ENCODE data around the gene DUSP22.

The DUSP22 gene

DNA sequence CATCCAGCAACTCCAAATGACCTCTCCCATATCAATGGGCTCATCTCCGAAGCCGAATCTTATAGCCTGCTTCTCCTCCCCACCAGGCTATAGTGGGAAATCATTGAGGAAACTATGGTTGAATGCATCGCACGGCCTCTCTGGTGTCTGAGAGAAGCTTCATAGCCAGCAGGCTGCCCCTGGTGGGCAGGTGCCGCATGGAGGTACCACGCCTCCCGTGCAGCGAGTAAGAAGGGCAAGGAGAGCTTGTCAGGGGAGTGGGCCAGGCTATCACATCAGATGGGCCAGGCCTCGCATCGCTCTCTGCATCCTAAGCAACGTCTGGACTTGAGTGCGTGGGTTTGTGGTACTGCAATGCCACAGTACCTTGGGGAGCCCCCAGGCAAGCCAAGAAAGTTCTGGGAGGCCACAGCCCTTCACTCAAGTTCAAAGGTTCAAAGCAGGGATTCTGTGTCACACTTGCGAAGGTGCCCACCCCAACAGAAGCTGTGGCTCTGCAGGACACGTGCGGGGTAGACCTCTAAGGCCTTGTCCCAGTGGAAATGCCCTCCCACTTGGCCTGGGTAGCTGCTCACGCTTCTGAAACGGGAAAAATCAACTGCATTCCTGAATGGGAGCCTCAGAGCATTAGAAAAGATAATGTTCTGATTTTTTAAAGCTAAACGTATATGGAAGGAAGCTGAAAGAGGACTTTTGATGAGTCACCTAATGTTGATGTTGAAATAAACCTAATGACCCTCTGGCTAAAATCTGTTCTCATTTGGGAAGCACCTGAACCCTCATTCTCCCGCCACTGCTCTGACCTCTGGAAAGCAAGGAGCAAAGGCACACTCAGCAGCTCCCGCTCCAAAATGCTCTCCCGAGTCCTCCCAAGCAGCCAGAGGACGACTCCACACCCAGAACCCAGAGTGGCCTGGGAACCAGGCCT, 90.9 kb downstream of the DUSP22 start:
- DNase-seq = no peak

DNA sequence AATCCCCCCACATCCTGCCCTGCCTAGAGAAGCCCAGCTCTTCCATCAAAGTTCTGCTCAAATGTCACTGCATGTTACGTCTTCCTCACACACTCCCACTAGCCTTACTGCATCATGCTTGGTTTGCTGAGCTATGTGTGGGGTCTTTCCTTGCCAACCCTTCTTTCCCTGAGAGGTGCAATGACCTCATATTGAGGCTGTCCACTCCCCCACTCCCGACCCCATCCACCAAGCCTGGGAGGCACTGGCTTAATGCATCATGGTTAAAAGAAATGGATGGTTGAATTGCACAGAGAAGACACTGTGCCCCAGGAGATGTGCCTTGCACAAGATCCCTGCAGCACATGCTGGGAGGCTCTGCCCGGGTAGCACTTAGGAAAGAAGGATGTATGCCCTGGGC, 91.6 kb downstream of the DUSP22 start:
- DNase-seq = no peak

DNA sequence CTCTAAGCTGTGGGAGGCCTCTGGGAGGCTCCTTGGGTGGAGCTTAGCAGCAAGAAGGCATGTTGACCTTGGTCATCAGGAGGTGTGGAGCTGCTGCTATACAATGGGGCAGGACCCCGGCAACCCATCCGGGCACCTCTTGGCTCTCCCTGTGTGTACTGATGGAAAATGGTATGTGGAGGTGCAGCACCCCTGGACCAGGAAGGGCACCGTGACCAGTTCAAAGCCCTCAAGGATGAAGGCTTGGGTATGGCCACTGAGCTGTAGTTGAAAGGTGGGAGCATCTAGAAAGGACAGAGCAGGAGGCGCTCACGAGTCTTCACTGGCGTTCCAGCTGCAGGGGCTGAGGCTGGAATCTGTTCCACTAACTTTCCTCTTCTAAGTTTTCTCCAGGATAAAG, 92.6 kb downstream of the DUSP22 start:
- DNase-seq = no peak

- DNase-seq = no peak
Measured at GRCh38 chr6:385614-386013, 93.3 kb downstream of the DUSP22 start.

DNA sequence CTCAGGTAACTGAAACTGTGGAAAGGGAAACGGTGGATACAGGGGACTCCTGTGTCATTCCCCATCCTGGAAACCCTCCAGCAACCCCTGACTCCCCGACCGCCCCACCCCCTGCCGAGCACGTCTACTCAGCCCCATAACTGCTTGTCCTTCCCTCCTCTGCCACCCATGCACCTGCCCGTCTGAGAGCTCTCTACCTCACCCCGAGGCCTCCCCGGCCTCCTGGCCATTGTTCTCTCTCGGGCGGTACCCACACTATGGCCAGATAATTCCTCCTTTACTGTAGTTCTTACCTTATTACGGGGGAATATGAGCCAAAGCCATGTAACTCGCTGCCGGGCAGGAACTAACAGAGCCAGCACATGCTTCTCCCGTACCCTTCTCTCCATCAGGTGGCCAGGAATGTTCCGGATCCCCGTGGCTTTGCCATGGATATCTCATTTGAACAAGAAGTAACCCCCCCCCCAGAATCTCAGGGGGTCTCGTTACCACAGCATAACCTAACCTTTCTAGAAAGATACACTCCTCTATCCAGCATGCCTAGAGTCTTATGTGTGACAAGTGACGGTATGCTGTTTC, 94.5 kb downstream of the DUSP22 start:
- DNase-seq = no peak

DNA sequence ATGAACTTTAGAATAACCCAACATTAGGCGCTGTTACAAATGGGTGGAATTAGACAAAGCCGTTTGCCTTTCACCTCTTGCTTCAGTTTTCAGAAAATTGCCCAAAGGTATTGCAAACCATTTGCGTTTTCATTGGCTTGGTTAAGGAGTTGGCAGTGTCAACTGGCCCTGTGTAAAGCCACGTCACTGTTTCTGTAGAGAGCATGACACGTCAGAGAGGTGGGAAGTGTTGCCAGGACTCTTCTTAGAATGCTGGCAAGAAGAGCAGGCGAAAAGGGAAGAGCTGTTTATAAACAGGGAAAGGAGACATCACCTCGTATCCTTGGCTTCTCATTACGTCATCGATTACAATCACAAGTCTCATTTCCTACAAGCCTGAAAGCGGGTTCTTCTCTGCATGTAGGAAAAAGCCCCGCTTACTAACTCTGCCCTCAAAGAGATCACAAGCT, 95.0 kb downstream of the DUSP22 start:
- DNase-seq = no peak

DNA sequence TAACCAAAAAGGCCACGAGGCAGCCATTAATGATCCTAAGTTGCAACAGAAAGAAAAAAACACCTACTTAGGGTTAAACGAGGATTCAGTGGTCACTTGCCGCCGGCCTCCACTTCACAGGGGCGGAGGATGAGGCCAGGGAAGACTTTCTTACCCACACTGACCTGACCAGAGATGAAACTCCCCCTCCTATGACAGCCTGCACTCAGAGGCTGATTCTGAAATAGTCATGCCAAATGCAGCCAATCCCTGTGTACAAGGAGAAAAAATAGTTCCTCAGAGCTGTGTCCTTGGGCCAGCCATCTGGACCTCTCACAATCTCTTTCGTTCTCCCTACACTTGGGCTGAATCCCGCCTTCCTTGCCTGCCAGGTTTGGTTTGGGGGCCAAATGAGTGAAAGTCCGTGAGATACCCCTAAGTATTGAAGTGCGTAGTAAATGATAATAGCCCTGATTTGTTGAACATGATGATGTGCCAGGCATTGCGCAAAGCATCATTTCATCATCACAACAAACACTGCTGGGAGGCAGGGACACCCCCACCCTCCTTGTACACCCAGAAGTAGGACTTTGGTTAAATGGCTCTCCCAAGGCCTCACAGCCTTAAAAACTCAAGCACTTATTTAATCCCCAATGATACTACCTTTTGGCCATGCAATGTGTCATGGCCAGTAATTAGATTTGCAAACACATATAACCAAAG, 96.1 kb downstream of the DUSP22 start:
- no peak for DNase-seq

DNA sequence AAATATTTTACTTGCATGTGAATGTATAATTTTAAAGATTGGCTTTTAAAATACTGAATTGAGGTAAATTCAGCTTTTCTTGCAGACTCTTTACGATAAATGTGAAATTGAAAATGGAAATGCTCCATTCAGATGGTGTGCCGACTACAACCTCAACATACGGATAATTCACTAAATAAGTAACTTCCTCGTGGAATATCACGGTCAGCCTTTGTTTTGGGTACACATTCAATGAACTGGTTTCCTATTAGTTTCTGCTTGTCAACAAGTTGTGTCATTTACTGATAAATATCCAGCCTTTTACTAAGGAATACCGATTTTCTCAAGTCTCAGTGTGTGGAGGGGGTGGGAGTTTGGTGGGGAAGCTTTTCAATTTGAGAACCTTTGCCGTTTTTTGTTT, 96.9 kb downstream of the DUSP22 start:
- DNase-seq = no peak

DNA sequence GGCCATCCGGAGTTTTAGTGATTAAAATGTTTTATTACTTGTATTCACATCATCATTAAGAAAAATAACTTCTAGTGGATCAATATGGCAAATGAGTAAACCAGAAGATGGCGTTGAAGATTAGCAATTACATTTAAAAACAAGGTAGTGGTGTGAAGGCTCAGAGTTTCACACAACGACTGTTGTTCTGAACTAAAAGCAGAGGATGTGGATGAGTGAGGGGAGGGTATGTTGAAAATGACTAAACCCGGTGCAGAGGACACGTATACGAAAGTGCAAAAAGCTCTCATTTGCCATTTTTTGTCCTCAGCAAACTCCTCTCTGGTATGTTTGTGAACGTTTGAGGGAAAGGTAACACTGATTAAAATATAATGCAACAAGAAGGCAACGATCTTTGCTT, 97.3 kb downstream of the DUSP22 start:
- DNase-seq = no peak

DNA sequence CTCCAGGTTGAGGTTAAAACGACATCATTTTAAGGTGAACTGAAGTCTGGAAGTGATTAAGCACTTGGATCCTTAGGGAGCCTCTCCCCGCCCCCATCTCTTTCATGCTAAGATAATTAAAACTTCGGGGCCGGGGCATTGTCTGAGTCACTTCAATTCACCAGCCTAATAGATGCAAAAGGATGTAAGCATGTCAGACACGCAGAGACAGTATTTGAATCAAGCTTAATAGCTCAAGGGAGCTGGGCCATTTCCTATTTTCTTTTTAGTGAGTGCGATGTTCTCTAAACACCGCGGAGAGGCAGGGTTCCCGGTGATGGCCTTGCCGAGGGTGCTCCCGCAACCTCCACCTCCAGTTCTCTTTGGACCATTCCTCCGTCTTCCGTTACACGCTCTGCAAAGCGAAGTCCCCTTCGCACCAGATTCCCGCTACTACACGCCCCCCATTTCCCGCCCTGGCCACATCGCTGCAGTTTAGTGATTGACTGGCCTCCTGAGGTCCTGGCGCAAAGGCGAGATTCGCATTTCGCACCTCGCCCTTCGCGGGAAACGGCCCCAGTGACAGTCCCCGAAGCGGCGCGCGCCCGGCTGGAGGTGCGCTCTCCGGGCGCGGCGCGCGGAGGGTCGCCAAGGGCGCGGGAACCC, 98.7 kb downstream of the DUSP22 start:
- DNase-seq = peak; percentile 57

DNA sequence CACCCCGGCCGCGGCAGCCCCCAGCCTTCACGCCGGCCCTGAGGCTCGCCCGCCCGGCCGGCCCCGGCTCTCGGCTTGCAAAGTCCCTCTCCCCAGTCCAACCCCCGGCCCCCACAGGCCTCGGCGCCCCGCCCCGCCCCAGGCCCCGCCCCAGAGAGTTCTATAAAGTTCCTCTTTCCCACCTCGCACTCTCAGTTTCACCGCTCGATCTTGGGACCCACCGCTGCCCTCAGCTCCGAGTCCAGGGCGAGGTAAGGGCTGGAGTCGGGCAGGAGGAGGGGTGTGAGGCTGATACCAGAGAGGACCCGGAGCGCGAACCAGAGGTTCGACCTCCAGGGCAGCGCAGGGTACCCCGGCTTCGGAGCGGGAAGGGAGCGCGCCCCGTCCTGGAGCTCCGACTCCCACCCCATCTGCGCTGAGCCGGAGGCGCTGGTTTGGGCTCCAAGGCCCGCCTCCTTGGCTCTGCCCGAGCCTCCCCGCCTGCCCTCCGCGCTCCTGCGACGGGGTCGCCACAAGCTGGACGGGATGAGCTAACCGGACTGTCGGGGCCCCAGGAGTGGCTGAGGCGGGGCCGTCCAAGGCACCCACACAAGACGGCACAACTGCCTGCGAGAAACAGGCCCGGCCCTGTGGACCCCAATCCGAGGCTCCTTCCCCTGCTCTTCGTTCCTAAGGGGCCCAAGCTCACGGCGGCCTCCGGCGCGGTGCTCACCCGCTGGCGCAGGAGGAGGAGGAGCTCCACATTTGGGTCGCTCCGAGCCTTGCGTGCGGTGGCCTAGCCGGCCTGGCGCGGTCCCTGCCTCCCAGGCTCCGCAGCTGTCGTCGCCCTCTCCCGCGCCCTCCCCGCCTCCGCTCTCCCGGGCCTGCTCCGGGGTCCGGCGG, 99.5 kb downstream of the DUSP22 start, which contains the start of gene IRF4:
IRF4 (plus strand) TSS at position 194 of the 882 bp plus-strand sequence. CDS start 1,401 bp downstream, outside the sequence.
- DNase-seq = no peak

GRCh38 chr6:392441-393390, 100.4 kb downstream of the DUSP22 start:
- DNase-seq = peak; percentile 63

GRCh38 chr6:393391-394221, 101.3 kb downstream of the DUSP22 start:
- DNase-seq = peak; percentile 63

DNA sequence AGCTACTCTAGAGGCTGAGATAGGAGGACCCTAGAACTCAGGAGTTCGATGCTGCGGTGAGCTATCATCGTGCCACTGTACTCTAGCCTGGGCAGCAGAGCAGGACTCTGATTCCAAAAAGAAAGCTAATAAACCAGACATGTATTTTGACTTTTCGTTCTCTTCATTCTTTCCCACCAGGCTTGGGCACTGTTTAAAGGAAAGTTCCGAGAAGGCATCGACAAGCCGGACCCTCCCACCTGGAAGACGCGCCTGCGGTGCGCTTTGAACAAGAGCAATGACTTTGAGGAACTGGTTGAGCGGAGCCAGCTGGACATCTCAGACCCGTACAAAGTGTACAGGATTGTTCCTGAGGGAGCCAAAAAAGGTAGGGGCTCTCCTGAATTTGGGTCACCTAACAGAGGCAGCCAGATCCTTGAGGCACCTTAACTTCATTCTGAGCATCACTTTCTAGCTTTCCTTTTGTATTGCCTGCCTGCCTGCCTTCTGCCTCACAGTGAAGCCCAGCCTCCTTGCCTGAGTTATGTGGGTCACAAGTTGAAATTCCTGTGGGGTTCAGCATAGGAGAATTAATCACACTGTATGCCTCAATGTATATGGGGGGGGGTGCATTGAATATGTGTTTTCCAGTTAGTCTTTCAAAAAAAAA, 102.5 kb downstream of the DUSP22 start:
- DNase-seq = no peak

DNA sequence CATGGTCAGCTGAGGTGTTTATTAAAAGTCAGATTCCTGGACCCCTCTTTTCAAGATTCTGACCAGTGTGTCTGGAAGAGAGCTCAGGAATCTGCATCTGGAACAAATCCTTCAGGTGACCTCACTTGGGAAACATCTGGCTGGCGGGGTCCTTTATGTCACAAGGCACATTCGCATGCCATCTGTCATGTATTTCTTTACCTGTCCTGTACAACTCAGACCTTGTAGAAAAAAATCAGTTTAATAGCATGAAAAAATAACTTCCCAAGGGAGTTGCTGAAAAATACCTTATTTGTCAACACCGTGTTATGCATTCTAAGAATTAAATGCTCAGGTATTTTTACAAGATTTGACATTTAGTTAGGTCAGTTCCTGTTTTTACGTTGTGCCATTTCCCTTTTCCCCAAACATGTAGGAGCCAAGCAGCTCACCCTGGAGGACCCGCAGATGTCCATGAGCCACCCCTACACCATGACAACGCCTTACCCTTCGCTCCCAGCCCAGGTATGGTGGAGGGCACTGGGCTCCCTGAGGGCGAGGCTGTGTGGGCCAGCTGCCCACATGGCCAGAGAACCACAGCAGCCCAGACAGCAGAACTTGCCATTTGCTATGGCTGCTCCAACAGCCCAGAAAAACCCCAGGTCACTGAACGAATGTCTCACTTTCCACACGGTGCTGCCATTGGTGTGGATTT, 103.3 kb downstream of the DUSP22 start:
- no peak for DNase-seq

GRCh38 chr6:396126-396520, 103.8 kb downstream of the DUSP22 start:
- no peak for DNase-seq

GRCh38 chr6:397056-397455, 104.8 kb downstream of the DUSP22 start:
- no peak for DNase-seq

GRCh38 chr6:397604-398003, 105.3 kb downstream of the DUSP22 start:
- DNase-seq = no peak

DNA sequence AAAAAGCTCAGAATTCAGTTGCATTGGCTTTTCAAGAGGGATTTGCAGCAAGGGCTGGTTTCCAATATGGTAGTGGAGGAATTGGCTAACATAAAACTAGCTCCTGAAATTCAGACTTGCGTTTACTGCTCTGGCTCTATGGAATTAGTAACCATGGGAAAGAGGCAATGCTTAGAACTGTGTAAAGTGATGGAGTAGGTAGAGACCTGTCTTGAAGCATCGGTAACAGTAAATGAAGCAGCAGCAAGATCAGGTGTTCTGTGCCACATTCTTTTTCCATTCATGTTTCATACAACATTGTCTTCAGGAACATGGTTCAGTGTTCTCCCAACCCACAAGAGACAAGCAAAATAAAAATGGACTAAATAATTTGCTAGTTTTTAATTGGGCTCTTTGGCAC, 105.8 kb downstream of the DUSP22 start:
- no peak for DNase-seq

Data from NCI-H69 (cell line).